ENCODE results near the gene PWP1.

Gene PWP1

GRCh38 chr12:107667464-107667863 lies 18.1 kb upstream of the PWP1 start:
- no peak for DNase-seq (ENCODE audit: low read depth)
- no peak overlapping the region for H3K4me3 ChIP-seq (ENCODE audit: low read depth, low read length)
- TF ChIP-seq MYC (IDR thresholded peaks at IDR 0.05; ENCODE audit: low read depth, low read length) (no peak), POLR2A (IDR thresholded peaks at IDR 0.05; ENCODE audit: extremely low read depth, insufficient read length) (no peak), MAX (IDR thresholded peaks at IDR 0.05; ENCODE audit: low read depth, low read length) (no peak), CTCF (IDR thresholded peaks at IDR 0.05; ENCODE audit: low read depth, low read length) (no peak)

- TF ChIP-seq CTCF (IDR thresholded peaks at IDR 0.05; ENCODE audit: low read depth, low read length) (no peak), MYC (IDR thresholded peaks at IDR 0.05; ENCODE audit: low read depth, low read length) (no peak), MAX (IDR thresholded peaks at IDR 0.05; ENCODE audit: low read depth, low read length) (no peak), POLR2A (IDR thresholded peaks at IDR 0.05; ENCODE audit: extremely low read depth, insufficient read length) (no peak)
- H3K4me3 ChIP-seq (ENCODE audit: low read depth, low read length), result no peak overlapping the region
- no peak for DNase-seq (ENCODE audit: low read depth)
Measured at GRCh38 chr12:107668320-107669098, 17.1 kb upstream of the PWP1 start.

GRCh38 chr12:107669946-107670345 lies 15.7 kb upstream of the PWP1 start:
- no peak overlapping the region for H3K4me3 ChIP-seq (ENCODE audit: low read depth, low read length)
- DNase-seq (ENCODE audit: low read depth), result no peak
- TF ChIP-seq CTCF (IDR thresholded peaks at IDR 0.05; ENCODE audit: low read depth, low read length) (no peak), POLR2A (IDR thresholded peaks at IDR 0.05; ENCODE audit: extremely low read depth, insufficient read length) (no peak), MYC (IDR thresholded peaks at IDR 0.05; ENCODE audit: low read depth, low read length) (no peak), MAX (IDR thresholded peaks at IDR 0.05; ENCODE audit: low read depth, low read length) (no peak)

- TF ChIP-seq POLR2A (IDR thresholded peaks at IDR 0.05; ENCODE audit: extremely low read depth, insufficient read length) (no peak), MYC (IDR thresholded peaks at IDR 0.05; ENCODE audit: low read depth, low read length) (peak; percentile 60; the same call in 1 of the 2 replicates), CTCF (IDR thresholded peaks at IDR 0.05; ENCODE audit: low read depth, low read length) (peak; percentile 97), MAX (IDR thresholded peaks at IDR 0.05; ENCODE audit: low read depth, low read length) (0 out of 2 replicates have a peak, but pooled peaks have one; percentile 38)
- peak; percentile 79 for DNase-seq (ENCODE audit: low read depth)
- H3K4me3 ChIP-seq (ENCODE audit: low read depth, low read length), result no peak overlapping the region
Measured at GRCh38 chr12:107670999-107671643, 14.5 kb upstream of the PWP1 start.

- TF ChIP-seq MAX (IDR thresholded peaks at IDR 0.05; ENCODE audit: low read depth, low read length) (no peak), POLR2A (IDR thresholded peaks at IDR 0.05; ENCODE audit: extremely low read depth, insufficient read length) (no peak), CTCF (IDR thresholded peaks at IDR 0.05; ENCODE audit: low read depth, low read length) (no peak), MYC (IDR thresholded peaks at IDR 0.05; ENCODE audit: low read depth, low read length) (no peak)
- no peak for DNase-seq (ENCODE audit: low read depth)
- H3K4me3 ChIP-seq (ENCODE audit: low read depth, low read length), result no peak overlapping the region
Measured at GRCh38 chr12:107677671-107678070, 7.9 kb upstream of the PWP1 start.

Data from NB4 (cell line).